Measurements from ENCODE around the gene ARHGAP26.
A peak's percentile ranks its signal among the peaks of the same experiment; 100 is the strongest.

Gene ARHGAP26

DNA sequence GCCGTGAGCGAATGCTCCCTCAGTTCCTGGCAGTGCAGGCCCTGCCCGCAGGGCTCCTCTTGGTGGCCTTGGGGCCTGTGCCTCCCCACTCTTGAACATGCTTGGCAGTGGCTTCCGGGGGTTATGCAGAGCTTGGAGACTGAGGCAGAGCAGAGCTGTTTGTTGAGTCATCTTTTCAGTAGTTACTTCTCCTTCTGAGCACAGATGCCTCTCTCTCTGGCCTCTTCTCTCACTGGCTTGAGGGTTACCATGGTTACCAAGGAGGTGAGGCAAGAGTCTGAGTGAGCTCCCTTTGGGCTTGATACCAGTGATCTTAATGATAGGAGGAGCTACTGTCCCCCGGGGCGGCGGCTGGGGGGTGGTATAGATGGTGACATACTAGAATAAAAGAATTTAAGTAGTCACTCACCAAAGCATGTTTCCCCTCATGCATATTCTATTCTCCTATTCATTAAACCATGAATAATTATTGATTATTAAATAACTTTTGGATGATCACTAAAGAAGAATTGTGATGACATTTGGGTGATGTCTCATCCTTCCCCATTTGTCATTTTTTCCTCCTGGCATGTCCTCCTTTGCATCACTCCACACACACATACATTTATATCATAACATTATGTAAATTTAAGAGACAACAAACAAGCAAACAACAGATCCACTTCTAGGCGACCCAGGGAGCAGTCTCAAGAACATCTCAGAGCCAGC lies 111.1 kb downstream of the ARHGAP26 start:
- Histone ChIP-seq H3K36me3 (ENCODE audit: control insufficient read depth, insufficient read depth, low read length) (no peaks in the 10 kb centered on the region), H3K27me3 (ENCODE audit: control insufficient read depth, insufficient read depth, low read length) (no peaks in the 10 kb centered on the region), H3K27ac (ENCODE audit: low read depth, low read length) (peak overlapping the region; percentile 59), H3K9ac (ENCODE audit: low read depth, low read length) (no peak overlapping the region), H3K9me3 (ENCODE audit: control insufficient read depth, insufficient read depth, low read length) (no peaks in the 10 kb centered on the region), H3K4me1 (ENCODE audit: control insufficient read depth, insufficient read depth, low read length) (peaks cover 24% of the 10 kb centered on the region), H3K4me3 (ENCODE audit: low read depth, low read length) (0 out of 2 replicates have a peak overlapping the region, but pooled peaks have one; percentile 28)

DNA sequence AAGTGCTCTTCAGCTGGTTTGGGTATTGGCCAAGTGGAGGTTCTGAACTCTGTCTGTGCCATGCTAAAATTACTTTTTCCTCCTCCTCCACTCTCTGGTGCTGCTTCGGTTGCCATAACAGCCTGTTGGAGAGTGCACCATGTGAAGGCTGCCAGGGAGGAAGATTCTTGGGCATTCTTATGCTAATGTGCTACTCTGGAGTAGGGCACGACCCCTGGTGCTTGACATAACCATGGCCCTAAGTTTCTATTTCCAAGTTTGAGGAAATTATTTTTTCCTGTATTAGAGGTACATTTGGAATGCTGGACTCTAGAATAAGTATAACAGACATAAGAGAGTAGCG lies 111.6 kb downstream of the ARHGAP26 start:
- H3K9ac ChIP-seq (ENCODE audit: low read depth, low read length), result no peak overlapping the region
- H3K27me3 ChIP-seq (ENCODE audit: control insufficient read depth, insufficient read depth, low read length), result no peaks in the 10 kb centered on the region
- peaks cover 24% of the 10 kb centered on the region for H3K4me1 ChIP-seq (ENCODE audit: control insufficient read depth, insufficient read depth, low read length)
- no peaks in the 10 kb centered on the region for H3K9me3 ChIP-seq (ENCODE audit: control insufficient read depth, insufficient read depth, low read length)
- no peaks in the 10 kb centered on the region for H3K36me3 ChIP-seq (ENCODE audit: control insufficient read depth, insufficient read depth, low read length)
- 0 out of 2 replicates have a peak overlapping the region, but pooled peaks have one; percentile 28 for H3K4me3 ChIP-seq (ENCODE audit: low read depth, low read length)
- H3K27ac ChIP-seq (ENCODE audit: low read depth, low read length), result peak overlapping the region; percentile 59

DNA sequence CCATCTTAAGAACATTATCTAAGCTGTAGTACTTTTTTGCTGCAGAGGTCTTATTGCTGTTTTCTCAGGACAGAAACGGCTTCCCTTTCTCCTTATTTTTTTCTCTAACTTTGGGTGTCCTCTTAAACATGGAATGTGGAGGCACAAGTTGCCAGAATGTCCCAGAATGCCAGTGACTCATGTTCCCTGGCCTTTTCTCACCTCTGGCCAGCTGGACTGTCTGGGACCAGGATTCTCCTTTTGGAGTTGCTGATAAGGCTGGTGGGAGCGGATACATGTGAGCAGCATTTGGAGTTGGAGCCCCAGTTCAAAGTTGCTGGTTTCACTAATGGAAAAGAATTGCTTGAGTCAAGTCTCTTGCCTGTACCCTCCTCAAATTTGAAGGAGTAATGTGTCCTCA lies 112.8 kb downstream of the ARHGAP26 start:
- Histone ChIP-seq H3K4me1 (ENCODE audit: control insufficient read depth, insufficient read depth, low read length) (peaks cover 24% of the 10 kb centered on the region), H3K27ac (ENCODE audit: low read depth, low read length) (no peak overlapping the region), H3K9ac (ENCODE audit: low read depth, low read length) (no peak overlapping the region), H3K9me3 (ENCODE audit: control insufficient read depth, insufficient read depth, low read length) (no peaks in the 10 kb centered on the region), H3K36me3 (ENCODE audit: control insufficient read depth, insufficient read depth, low read length) (no peaks in the 10 kb centered on the region), H3K27me3 (ENCODE audit: control insufficient read depth, insufficient read depth, low read length) (no peaks in the 10 kb centered on the region), H3K4me3 (ENCODE audit: low read depth, low read length) (no peak overlapping the region)

DNA sequence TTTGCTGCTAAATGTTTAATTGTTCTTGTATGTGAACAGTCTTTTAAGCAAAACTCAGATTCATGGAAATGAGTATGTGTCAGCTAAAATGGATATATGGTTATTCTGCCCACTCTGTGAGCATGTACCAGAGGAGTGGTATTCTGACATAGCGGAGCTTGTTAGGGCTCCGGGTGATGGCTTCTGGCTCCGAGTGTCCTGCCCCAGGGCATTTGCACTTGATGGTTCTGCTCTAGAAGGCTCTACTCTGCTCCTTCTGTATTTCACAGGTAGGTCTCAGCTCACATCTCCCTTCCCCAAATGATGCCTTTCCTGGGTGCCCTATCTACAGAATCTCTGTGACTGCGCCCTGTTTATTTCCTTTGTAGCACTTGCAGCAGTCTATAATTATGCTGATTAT lies 113.3 kb downstream of the ARHGAP26 start:
- Histone ChIP-seq H3K27ac (ENCODE audit: low read depth, low read length) (no peak overlapping the region), H3K4me3 (ENCODE audit: low read depth, low read length) (no peak overlapping the region), H3K4me1 (ENCODE audit: control insufficient read depth, insufficient read depth, low read length) (peaks cover 24% of the 10 kb centered on the region), H3K36me3 (ENCODE audit: control insufficient read depth, insufficient read depth, low read length) (no peaks in the 10 kb centered on the region), H3K9ac (ENCODE audit: low read depth, low read length) (no peak overlapping the region), H3K27me3 (ENCODE audit: control insufficient read depth, insufficient read depth, low read length) (no peaks in the 10 kb centered on the region), H3K9me3 (ENCODE audit: control insufficient read depth, insufficient read depth, low read length) (no peaks in the 10 kb centered on the region)

DNA sequence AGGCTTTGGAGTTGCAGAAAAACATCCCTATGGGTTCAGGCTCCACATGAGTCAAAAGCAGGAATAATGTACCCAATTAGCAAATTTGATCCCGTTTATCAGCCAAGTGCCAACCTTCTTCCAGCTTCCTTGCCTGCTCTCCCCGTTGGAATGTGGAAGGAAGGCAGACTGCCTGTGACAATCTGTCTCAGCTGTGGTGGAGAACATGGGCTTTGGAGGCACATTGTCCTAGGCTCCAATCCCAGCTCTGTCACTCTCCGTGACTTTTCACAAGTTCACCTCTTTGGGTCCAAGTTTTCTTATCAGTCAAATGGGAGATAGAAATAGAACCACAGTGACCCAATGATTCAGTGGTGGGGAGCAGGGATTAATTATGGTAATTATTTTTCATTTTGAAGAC lies 113.9 kb downstream of the ARHGAP26 start:
- Histone ChIP-seq H3K4me3 (ENCODE audit: low read depth, low read length) (no peak overlapping the region), H3K9ac (ENCODE audit: low read depth, low read length) (no peak overlapping the region), H3K27me3 (ENCODE audit: control insufficient read depth, insufficient read depth, low read length) (no peaks in the 10 kb centered on the region), H3K27ac (ENCODE audit: low read depth, low read length) (no peak overlapping the region), H3K4me1 (ENCODE audit: control insufficient read depth, insufficient read depth, low read length) (peaks cover 27% of the 10 kb centered on the region), H3K9me3 (ENCODE audit: control insufficient read depth, insufficient read depth, low read length) (no peaks in the 10 kb centered on the region), H3K36me3 (ENCODE audit: control insufficient read depth, insufficient read depth, low read length) (no peaks in the 10 kb centered on the region)

DNA sequence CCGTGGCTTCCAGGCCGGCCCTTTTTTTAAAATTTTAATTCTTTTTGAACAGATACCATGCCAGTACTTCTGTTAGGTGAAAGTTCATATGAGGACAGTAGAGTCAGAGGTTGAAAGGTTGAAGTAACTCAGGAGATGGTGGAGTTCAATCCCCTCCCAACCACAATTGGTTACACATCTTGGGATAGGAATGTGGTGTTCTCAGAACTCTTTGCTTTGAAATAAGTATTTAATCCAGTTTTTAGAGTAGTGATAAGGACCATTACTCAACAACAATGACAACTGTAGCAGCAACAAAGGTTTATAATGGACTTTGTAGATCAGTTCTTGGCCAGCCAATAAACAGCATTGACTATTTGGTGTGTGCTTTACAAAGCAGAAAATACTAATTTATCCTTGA lies 116.0 kb downstream of the ARHGAP26 start:
- H3K9ac ChIP-seq (ENCODE audit: low read depth, low read length), result no peak overlapping the region
- H3K9me3 ChIP-seq (ENCODE audit: control insufficient read depth, insufficient read depth, low read length), result no peaks in the 10 kb centered on the region
- H3K4me1 ChIP-seq (ENCODE audit: control insufficient read depth, insufficient read depth, low read length), result peaks cover 20% of the 10 kb centered on the region
- no peak overlapping the region for H3K4me3 ChIP-seq (ENCODE audit: low read depth, low read length)
- H3K27me3 ChIP-seq (ENCODE audit: control insufficient read depth, insufficient read depth, low read length), result no peaks in the 10 kb centered on the region
- H3K36me3 ChIP-seq (ENCODE audit: control insufficient read depth, insufficient read depth, low read length), result no peaks in the 10 kb centered on the region
- H3K27ac ChIP-seq (ENCODE audit: low read depth, low read length), result no peak overlapping the region

DNA sequence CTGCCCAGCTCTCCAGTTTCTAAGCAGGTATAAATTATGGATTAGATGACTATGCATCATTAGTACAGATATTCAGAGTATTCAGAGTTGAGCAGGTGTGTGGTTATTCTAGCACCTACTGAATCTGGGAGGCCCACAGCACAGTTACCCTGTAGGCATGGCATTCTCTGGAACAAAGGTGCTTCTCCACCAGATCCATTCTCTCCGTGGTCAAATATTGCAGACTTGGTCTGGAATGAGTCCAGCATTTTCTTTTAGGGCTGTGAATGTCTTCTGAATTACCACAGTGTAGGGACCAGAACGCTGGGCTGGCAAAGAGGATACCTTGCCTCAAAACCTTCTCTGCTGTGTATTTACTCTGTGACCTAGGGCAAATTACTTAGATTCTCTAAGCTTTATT lies 116.8 kb downstream of the ARHGAP26 start:
- no peak overlapping the region for H3K9ac ChIP-seq (ENCODE audit: low read depth, low read length)
- H3K27ac ChIP-seq (ENCODE audit: low read depth, low read length), result no peak overlapping the region
- no peaks in the 10 kb centered on the region for H3K36me3 ChIP-seq (ENCODE audit: control insufficient read depth, insufficient read depth, low read length)
- no peak overlapping the region for H3K4me3 ChIP-seq (ENCODE audit: low read depth, low read length)
- H3K4me1 ChIP-seq (ENCODE audit: control insufficient read depth, insufficient read depth, low read length), result peaks cover 13% of the 10 kb centered on the region
- H3K9me3 ChIP-seq (ENCODE audit: control insufficient read depth, insufficient read depth, low read length), result no peaks in the 10 kb centered on the region
- H3K27me3 ChIP-seq (ENCODE audit: control insufficient read depth, insufficient read depth, low read length), result no peaks in the 10 kb centered on the region

DNA sequence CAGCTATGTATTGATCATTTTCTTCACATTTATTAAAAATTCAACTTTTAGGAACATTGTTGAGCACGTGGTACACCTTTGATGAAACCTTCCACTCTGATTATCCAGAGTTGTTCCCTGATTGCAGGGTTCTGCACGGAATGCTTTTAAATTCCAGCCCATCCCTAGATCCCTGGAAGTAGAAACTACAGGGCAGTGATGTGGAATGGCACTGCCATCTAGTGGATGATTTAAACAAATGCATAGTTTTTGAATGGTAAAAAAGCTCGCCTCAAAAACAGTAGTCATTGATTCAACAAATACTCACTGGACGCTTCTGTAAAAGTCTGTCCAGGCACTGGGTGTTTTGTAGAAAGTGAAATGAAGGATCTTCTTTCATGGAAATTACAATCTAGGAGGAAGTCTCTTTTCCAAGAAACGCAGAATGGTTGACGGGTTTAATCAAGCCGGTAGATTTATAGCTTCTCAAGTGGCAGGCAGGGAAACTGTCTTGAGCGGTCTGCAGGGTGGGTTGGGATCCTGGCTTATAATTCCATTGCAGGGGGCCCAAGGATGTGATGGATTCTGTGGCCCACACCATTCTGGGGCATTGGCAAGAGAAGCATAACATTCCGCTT lies 118.4 kb downstream of the ARHGAP26 start:
- Histone ChIP-seq H3K27ac (ENCODE audit: low read depth, low read length) (peak overlapping the region; percentile 54), H3K4me1 (ENCODE audit: control insufficient read depth, insufficient read depth, low read length) (peaks cover 3% of the 10 kb centered on the region), H3K27me3 (ENCODE audit: control insufficient read depth, insufficient read depth, low read length) (no peaks in the 10 kb centered on the region), H3K4me3 (ENCODE audit: low read depth, low read length) (no peak overlapping the region), H3K9ac (ENCODE audit: low read depth, low read length) (no peak overlapping the region), H3K36me3 (ENCODE audit: control insufficient read depth, insufficient read depth, low read length) (no peaks in the 10 kb centered on the region), H3K9me3 (ENCODE audit: control insufficient read depth, insufficient read depth, low read length) (no peaks in the 10 kb centered on the region)

DNA sequence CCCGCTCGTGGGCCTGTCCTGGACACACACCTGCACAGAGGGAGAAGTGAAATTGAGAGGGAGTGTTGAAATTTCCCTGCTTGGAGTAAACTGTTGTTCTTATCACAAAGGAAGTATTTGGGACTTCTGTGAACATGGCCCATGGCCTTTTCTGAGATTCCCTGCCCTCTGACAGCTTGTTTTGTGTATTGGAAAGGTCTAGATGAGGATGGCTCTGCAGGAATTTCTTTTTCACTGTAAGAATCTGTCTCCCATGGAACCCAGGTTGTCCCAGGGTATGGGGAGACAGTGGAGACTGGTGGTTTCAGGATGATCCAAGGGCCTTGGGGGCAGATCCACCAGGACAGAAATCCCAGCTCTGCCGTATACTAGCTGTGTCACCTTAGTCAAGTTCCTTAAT lies 121.8 kb downstream of the ARHGAP26 start:
- Histone ChIP-seq H3K27ac (ENCODE audit: low read depth, low read length) (peak overlapping the region; percentile 14), H3K36me3 (ENCODE audit: control insufficient read depth, insufficient read depth, low read length) (peaks cover 5% of the 10 kb centered on the region; the same call in 1 of the 2 replicates), H3K4me1 (ENCODE audit: control insufficient read depth, insufficient read depth, low read length) (peaks cover 18% of the 10 kb centered on the region), H3K27me3 (ENCODE audit: control insufficient read depth, insufficient read depth, low read length) (no peaks in the 10 kb centered on the region), H3K9ac (ENCODE audit: low read depth, low read length) (no peak overlapping the region), H3K9me3 (ENCODE audit: control insufficient read depth, insufficient read depth, low read length) (no peaks in the 10 kb centered on the region), H3K4me3 (ENCODE audit: low read depth, low read length) (no peak overlapping the region)

DNA sequence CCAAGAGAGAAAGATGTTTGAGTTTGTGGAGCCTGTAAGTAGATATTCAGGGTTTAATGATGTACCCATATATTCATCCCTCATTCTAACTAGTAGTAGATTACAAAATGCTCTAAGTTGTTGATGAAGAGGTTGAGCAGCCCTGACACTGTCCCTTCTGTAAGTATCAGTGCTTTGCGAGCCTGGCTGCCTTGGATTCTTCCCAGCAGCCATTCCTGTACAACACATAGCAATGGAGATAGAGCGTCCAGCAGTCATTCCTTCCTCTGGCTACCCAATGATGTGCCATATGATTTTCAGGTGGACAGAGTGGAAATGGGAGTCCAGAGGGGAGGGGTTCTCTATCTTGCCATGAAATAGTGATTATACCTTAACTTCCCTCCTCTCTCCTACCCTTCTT lies 124.1 kb downstream of the ARHGAP26 start:
- H3K27ac ChIP-seq (ENCODE audit: low read depth, low read length), result no peak overlapping the region
- H3K4me3 ChIP-seq (ENCODE audit: low read depth, low read length), result no peak overlapping the region
- no peaks in the 10 kb centered on the region for H3K27me3 ChIP-seq (ENCODE audit: control insufficient read depth, insufficient read depth, low read length)
- H3K36me3 ChIP-seq (ENCODE audit: control insufficient read depth, insufficient read depth, low read length), result peaks cover 5% of the 10 kb centered on the region; the same call in 1 of the 2 replicates
- no peaks in the 10 kb centered on the region for H3K9me3 ChIP-seq (ENCODE audit: control insufficient read depth, insufficient read depth, low read length)
- no peak overlapping the region for H3K9ac ChIP-seq (ENCODE audit: low read depth, low read length)
- peaks cover 36% of the 10 kb centered on the region for H3K4me1 ChIP-seq (ENCODE audit: control insufficient read depth, insufficient read depth, low read length)

DNA sequence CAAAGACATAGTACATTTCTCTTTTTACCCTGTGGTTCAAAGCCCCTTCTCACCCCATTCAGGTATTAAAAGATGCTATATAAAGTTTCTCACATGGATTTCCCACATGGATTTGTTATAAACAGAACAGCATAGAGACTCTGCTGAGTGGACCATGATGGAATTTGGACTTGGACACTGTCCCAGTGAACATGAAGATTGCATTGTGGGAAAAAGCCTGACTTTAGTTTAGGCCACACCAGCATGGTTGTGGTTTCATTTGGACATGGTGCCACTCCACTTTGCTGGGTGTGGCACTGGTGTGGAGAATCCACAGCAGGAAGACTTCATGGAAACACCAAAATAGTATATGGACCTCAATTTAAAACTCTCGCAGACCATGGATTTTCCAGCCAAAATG lies 124.6 kb downstream of the ARHGAP26 start:
- Histone ChIP-seq H3K36me3 (ENCODE audit: control insufficient read depth, insufficient read depth, low read length) (peaks cover 5% of the 10 kb centered on the region; the same call in 1 of the 2 replicates), H3K4me1 (ENCODE audit: control insufficient read depth, insufficient read depth, low read length) (peaks cover 40% of the 10 kb centered on the region), H3K27me3 (ENCODE audit: control insufficient read depth, insufficient read depth, low read length) (no peaks in the 10 kb centered on the region), H3K4me3 (ENCODE audit: low read depth, low read length) (no peak overlapping the region), H3K9ac (ENCODE audit: low read depth, low read length) (no peak overlapping the region), H3K9me3 (ENCODE audit: control insufficient read depth, insufficient read depth, low read length) (no peaks in the 10 kb centered on the region), H3K27ac (ENCODE audit: low read depth, low read length) (peak overlapping the region; percentile 3)
